Testis (tissue), 2 donors: Measurements from ENCODE around the gene C2orf68.

Experiments used
- CTCF ChIP-seq, 3 experiments: fragments of 450-650 bp in 2 of 3; fragments of 200-600 bp in 1 of 3; sonication (generic) in 1 of 3; IDR thresholded peaks; one replicate each; pipeline ENCODE4 v1.5.1; 2016 to 2019; ENCODE audit warnings: antibody characterized with exemption in 3 of 3, mild to moderate bottlenecking in 2 of 3, moderate library complexity in 1 of 3
- POLR2A ChIP-seq: fragments of 450-650 bp; IDR thresholded peaks from one replicate; pipeline ENCODE4 v1.6.1; 2017; ENCODE audit warnings: antibody characterized with exemption, mild to moderate bottlenecking, moderate library complexity

- TF ChIP-seq CTCF (IDR thresholded peaks at IDR 0.05) (no peak), POLR2A (no peak)
Measured at GRCh38 chr2:85613717-85614515, 2.0 kb upstream of the C2orf68 start.
